Islet precursor cell (in vitro differentiated cells): ENCODE data around the gene ETV6.

Experiments
- DNase-seq: peaks from one replicate; pipeline ENCODE4 v3.0.0-alpha.2; 2018

The ETV6 gene

GRCh38 chr12:11763760-11764520 is 114.5 kb downstream of the ETV6 start:
- DNase-seq = no peak

GRCh38 chr12:11764837-11765236 is 115.4 kb downstream of the ETV6 start:
- DNase-seq = no peak

GRCh38 chr12:11765421-11765816 is 115.9 kb downstream of the ETV6 start:
- no peak for DNase-seq

- DNase-seq = peak; percentile 72
Observed at GRCh38 chr12:11765817-11766794, 116.6 kb downstream of the ETV6 start.

- peak; percentile 13 for DNase-seq
Observed at GRCh38 chr12:11767029-11767724, 117.7 kb downstream of the ETV6 start.

- peak; percentile 4 for DNase-seq
Observed at GRCh38 chr12:11767798-11768197, 118.3 kb downstream of the ETV6 start.

GRCh38 chr12:11768233-11768965 is 118.9 kb downstream of the ETV6 start:
- peak; percentile 40 for DNase-seq

GRCh38 chr12:11769723-11770514 is 120.4 kb downstream of the ETV6 start:
- DNase-seq = peak; percentile 45

GRCh38 chr12:11771356-11771755 is 121.9 kb downstream of the ETV6 start:
- peak; percentile 48 for DNase-seq

- no peak for DNase-seq
Observed at GRCh38 chr12:11771895-11772502, 122.5 kb downstream of the ETV6 start.

GRCh38 chr12:11773889-11774677 is 124.6 kb downstream of the ETV6 start:
- DNase-seq = peak; percentile 45

GRCh38 chr12:11774821-11775220 is 125.3 kb downstream of the ETV6 start:
- DNase-seq = peak; percentile 32

- peak; percentile 22 for DNase-seq
Observed at GRCh38 chr12:11776316-11776715, 126.8 kb downstream of the ETV6 start.

- DNase-seq = peak; percentile 10
Observed at GRCh38 chr12:11777451-11777850, 128.0 kb downstream of the ETV6 start.

GRCh38 chr12:11777962-11778361 is 128.5 kb downstream of the ETV6 start:
- DNase-seq = peak; percentile 44

GRCh38 chr12:11778713-11779685 is 129.5 kb downstream of the ETV6 start:
- DNase-seq = peak; percentile 15

- DNase-seq = peak; percentile 54
Observed at GRCh38 chr12:11780521-11781101, 131.1 kb downstream of the ETV6 start.

- peak; percentile 38 for DNase-seq
Observed at GRCh38 chr12:11782914-11783420, 133.5 kb downstream of the ETV6 start.
